Neural crest cell (in vitro differentiated cells): Measurements from ENCODE around the gene FOXK1. TPM values are rescaled to one million over a fixed set of nuclear protein-coding genes. Genes with fewer than 3 reads are reported as not detected.
"Not testable (repeated sequence)": the region's sequence is repeated elsewhere in the genome, so short reads cannot be mapped to it uniquely, and the experiment has no call there.

Source experiments
- DNase-seq: peaks from one replicate; pipeline ENCODE4 v3.0.0; 2021; ENCODE audit warnings: low read depth, mixed read lengths, low spot score
- H3K27ac Mint-ChIP-seq: one replicate; pipeline ENCODE4 v1.8.0; 2021; ENCODE audit warnings: mild to moderate bottlenecking, mixed read lengths; ENCODE audit not compliant: unreplicated experiment
- H3K27me3 Mint-ChIP-seq: 2 replicates; pipeline ENCODE4 v1.8.0; 2021; ENCODE audit warnings: low read depth, mild to moderate bottlenecking, mixed read lengths
- H3K36me3 Mint-ChIP-seq: 2 replicates; pipeline ENCODE4 v1.8.0; 2021; ENCODE audit warnings: low read depth, mild to moderate bottlenecking, mixed read lengths
- H3K4me1 Mint-ChIP-seq: 2 replicates; pipeline ENCODE4 v1.8.0; 2021; ENCODE audit warnings: mixed read lengths
- H3K4me3 Mint-ChIP-seq: one replicate; pipeline ENCODE4 v1.8.0; 2021; ENCODE audit warnings: mild to moderate bottlenecking, mixed read lengths
- H3K9me3 Mint-ChIP-seq: 2 replicates; pipeline ENCODE4 v1.8.0; 2021; ENCODE audit warnings: mixed read lengths
- CTCF ChIP-seq: fragments of 200-600 bp; sonication (generic); conservative IDR thresholded peaks from 2 replicates; pipeline ENCODE4 v1.5.0; 2021; ENCODE audit warnings: antibody characterized with exemption, mild to moderate bottlenecking
- total RNA-seq: library from RNA; stranded (reverse); gene quantifications from 2 replicates; pipeline ENCODE4 v1.2.1, GENCODE V29; 2021

Gene FOXK1
- total RNA-seq, 1 donor from 2014 or later: 29.1 TPM

DNA sequence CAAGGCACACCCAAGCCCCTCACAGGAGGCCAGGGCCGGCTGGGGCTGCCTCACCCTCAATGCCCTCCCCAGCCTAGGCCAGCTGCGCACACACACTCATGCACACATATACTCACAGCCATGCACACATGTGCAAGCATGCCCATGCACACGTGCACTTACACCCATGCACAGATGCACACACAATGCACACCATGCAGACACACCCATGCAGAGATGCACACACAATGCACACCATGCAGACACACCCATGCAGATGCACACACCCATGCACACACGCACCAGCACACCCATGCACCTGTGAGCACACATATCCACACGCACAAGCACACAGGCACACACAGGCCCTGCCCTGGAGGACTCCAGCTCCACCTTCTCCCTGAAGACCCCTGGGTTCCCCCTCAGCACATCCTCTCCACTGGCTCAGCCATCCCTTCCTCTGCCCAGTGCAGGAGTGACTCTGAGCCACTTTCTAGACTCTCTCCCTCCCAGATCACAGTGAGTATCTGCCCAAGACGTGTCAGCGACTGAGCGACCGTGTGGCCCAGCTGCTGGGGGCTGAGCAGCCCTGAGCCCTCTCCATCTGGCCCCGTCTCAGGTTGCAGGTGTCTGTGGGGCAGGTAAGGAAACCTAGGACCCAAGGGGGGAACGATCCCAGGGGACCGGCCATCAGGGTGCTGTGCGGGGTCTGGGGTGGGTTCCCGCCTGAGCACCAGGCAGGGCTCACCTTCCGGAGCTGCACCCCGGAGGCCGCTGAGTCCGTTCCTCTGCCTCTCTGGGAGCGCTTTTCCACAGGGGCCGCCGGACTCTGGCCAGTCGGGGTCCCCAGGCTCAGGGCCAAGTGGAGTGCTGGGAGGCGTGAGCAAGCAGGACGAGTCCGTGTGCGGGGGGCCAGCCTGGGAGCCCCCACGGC is 119.1 kb downstream of the FOXK1 start:
- H3K27ac Mint-ChIP-seq: no peak overlapping the region
- H3K9me3 Mint-ChIP-seq: no peaks in the 10 kb centered on the region
- DNase-seq: no peak

GRCh38 chr7:4801839-4802231 is 119.7 kb downstream of the FOXK1 start:
- H3K9me3 Mint-ChIP-seq: no peaks in the 10 kb centered on the region
- DNase-seq: no peak
- H3K27ac Mint-ChIP-seq: no peak overlapping the region
- no peaks in the 10 kb centered on the region for H3K4me1 Mint-ChIP-seq
- H3K4me3 Mint-ChIP-seq: no peak overlapping the region
- TF ChIP-seq CTCF: no peak
- no peaks in the 10 kb centered on the region for H3K27me3 Mint-ChIP-seq
- H3K36me3 Mint-ChIP-seq: no peaks in the 10 kb centered on the region

More for the DNA sequence above, 119.1 kb downstream of the FOXK1 start:
- Mint-ChIP-seq H3K36me3 (no peaks in the 10 kb centered on the region), H3K27me3 (no peaks in the 10 kb centered on the region), H3K4me1 (no peaks in the 10 kb centered on the region), H3K4me3 (no peak overlapping the region)
- no peak for TF ChIP-seq CTCF

GRCh38 chr7:4802577-4802976 is 120.5 kb downstream of the FOXK1 start:
- not testable (repeated sequence) for H3K27me3 Mint-ChIP-seq, H3K36me3 Mint-ChIP-seq, H3K27ac Mint-ChIP-seq, DNase-seq, H3K9me3 Mint-ChIP-seq, H3K4me1 Mint-ChIP-seq, H3K4me3 Mint-ChIP-seq

GRCh38 chr7:4803397-4804241 is 121.5 kb downstream of the FOXK1 start:
- Mint-ChIP-seq H3K27ac (peak overlapping the region; percentile 78), H3K4me1 (peaks cover 4% of the 10 kb centered on the region)

GRCh38 chr7:4805110-4805983 is 123.3 kb downstream of the FOXK1 start:
- Mint-ChIP-seq H3K36me3 (no peaks in the 10 kb centered on the region), H3K4me1 (peaks cover 4% of the 10 kb centered on the region), H3K27ac (no peak overlapping the region), H3K9me3 (no peaks in the 10 kb centered on the region), H3K4me3 (no peak overlapping the region), H3K27me3 (no peaks in the 10 kb centered on the region)
- no peak for TF ChIP-seq CTCF
- no peak for DNase-seq

More at GRCh38 chr7:4803397-4804241, 121.5 kb downstream of the FOXK1 start:
- Mint-ChIP-seq H3K36me3 (no peaks in the 10 kb centered on the region), H3K9me3 (no peaks in the 10 kb centered on the region), H3K27me3 (no peaks in the 10 kb centered on the region), H3K4me3 (no peak overlapping the region)
- no peak for TF ChIP-seq CTCF
- DNase-seq: no peak
